CD4-positive, alpha-beta T cell treated with Interleukin-17A for 1 hour (primary cell): Measurements from ENCODE around the gene MBIP.

Source experiments
- DNase-seq: peaks from one replicate; pipeline ENCODE4 v3.0.0-alpha.2; 2020

MBIP gene

DNA sequence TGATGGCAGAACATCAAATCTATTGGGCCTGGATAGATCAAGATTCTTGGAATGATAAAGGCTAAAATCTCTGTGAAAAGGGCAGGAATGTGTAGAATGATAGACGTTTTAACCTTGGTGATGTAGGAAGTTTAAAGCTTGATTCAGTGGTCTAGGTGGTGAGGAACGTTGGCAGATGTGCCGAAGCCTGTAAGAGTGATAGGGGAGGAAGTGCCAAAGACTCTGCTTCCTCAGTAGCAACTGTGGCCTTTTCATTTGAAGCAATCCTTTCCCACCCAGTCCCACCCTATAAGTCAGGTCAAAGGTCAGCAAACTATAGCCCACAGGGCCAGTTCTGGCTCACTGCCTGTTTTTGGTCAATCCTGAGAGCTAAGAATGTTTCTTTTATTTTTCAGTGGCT is 62.2 kb downstream of the MBIP start:
- DNase-seq, result no peak

- no peak for DNase-seq
Observed at GRCh38 chr14:36256126-36256801, 64.2 kb downstream of the MBIP start.

DNA sequence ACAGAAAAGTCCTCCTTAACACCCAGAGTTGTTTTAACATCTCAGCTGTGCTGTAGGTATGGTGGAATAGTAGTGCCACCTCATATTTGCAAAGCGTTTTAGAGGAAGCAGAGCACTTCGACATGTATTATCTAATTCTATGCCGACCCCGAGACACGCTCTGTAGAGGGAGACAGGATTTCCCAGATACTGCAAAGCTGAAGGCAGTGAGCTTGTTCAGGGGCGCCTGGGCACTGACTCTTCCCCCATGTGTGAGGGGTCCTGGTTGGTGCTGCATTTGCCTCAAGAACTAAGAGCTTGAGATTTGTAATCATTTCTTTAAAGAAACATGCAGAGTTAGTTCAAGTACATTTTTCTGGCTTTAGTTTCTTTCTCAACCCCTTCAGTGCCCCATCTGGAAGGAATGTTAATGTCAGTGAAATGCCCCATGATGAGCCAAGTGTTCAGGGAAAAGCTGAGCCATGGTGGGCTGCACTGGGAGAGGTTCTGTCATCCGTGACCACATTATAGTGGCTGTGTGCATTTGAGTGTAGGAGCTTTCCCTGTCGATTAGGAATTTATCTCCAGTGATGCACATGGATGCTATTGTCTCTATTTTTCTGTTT is 66.3 kb downstream of the MBIP start:
- no peak for DNase-seq
